ENCODE data around the gene LRFN5.

Gene LRFN5

DNA sequence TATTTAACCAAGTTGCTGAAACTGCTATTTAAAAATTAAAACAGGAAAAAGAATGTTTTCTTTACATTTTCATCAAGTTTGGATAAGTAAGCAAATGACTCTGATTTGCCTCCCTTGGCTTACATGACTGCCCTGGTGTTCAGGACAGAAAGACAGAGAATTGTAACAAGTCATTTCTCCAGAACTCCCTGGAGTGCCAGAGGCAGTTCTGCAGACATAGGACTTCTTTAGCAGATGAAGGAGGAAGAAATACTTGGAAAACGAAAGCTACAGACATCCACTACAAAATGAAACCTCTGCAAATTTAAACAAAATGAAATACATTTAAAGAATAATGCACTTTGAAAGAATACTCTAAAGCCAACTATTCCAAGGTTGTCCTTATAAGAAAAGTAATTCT is 253.9 kb downstream of the LRFN5 start:
- POLR2A ChIA-PET = no interaction called here
- CTCF ChIA-PET = no interaction called here
- no peaks in the 10 kb centered on the region for H3K36me3 ChIP-seq (ENCODE audit: control insufficient read depth in 2 of 2, insufficient read depth in 1 of 2, low read length in 2 of 2)
- H3K4me1 ChIP-seq (ENCODE audit: control insufficient read depth, insufficient read depth, low read length) = no peaks in the 10 kb centered on the region
- H3K9me3 ChIP-seq (ENCODE audit: control insufficient read depth, insufficient read depth, low read depth, low read length) = no peaks in the 10 kb centered on the region
- no peak overlapping the region for H3K4me3 ChIP-seq (ENCODE audit: low read depth, low read length)
- H3K27ac ChIP-seq (ENCODE audit: extremely low read depth, low read depth, low read length) = no peak overlapping the region
- TF ChIP-seq ZNF174 (tag by site-specific recombination; IDR thresholded peaks at IDR 0.05) = no peak
- TF ChIP-seq ZNF211 (tag by site-specific recombination; IDR thresholded peaks at IDR 0.05; ENCODE audit: low read depth) = no peak
- TF ChIP-seq ZNF658 (tag by site-specific recombination; IDR thresholded peaks at IDR 0.05) = no peak
- TF ChIP-seq ZNF610 (tag by site-specific recombination; IDR thresholded peaks at IDR 0.05; ENCODE audit: borderline replicate concordance) = no peak
- TF ChIP-seq ZNF830 (tag by site-specific recombination; IDR thresholded peaks at IDR 0.05; ENCODE audit: low read depth) = no peak
- TF ChIP-seq YY2 (tag by site-specific recombination; IDR thresholded peaks at IDR 0.05) = no peak
- TF ChIP-seq ZNF792 (tag by site-specific recombination; IDR thresholded peaks at IDR 0.05) = no peak
- TF ChIP-seq TRIM28 (IDR thresholded peaks at IDR 0.05; ENCODE audit: borderline replicate concordance, low read length) = no peak
- no peak for TF ChIP-seq OVOL3 (tag by site-specific recombination; IDR thresholded peaks at IDR 0.05)
- TF ChIP-seq, protein P1, sequence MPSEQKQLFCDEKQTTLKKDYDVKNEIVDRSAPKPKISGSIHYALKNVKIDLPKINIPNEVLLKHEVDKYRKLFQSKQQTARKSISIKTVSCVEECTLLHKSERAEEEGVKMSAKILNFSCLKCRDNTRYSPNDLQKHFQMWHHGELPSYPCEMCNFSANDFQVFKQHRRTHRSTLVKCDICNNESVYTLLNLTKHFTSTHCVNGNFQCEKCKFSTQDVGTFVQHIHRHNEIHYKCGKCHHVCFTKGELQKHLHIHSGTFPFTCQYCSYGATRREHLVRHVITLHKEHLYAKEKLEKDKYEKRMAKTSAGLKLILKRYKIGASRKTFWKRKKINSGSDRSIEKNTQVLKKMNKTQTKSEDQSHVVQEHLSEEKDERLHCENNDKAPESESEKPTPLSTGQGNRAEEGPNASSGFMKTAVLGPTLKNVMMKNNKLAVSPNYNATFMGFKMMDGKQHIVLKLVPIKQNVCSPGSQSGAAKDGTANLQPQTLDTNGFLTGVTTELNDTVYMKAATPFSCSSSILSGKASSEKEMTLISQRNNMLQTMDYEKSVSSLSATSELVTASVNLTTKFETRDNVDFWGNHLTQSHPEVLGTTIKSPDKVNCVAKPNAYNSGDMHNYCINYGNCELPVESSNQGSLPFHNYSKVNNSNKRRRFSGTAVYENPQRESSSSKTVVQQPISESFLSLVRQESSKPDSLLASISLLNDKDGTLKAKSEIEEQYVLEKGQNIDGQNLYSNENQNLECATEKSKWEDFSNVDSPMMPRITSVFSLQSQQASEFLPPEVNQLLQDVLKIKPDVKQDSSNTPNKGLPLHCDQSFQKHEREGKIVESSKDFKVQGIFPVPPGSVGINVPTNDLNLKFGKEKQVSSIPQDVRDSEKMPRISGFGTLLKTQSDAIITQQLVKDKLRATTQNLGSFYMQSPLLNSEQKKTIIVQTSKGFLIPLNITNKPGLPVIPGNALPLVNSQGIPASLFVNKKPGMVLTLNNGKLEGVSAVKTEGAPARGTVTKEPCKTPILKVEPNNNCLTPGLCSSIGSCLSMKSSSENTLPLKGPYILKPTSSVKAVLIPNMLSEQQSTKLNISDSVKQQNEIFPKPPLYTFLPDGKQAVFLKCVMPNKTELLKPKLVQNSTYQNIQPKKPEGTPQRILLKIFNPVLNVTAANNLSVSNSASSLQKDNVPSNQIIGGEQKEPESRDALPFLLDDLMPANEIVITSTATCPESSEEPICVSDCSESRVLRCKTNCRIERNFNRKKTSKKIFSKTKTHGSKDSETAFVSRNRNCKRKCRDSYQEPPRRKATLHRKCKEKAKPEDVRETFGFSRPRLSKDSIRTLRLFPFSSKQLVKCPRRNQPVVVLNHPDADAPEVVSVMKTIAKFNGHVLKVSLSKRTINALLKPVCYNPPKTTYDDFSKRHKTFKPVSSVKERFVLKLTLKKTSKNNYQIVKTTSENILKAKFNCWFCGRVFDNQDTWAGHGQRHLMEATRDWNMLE (tag by site-specific recombination; conservative IDR thresholded peaks at IDR 0.05; ENCODE audit: low read depth) = no peak
- no peak for TF ChIP-seq ZNF473 (tag by site-specific recombination; IDR thresholded peaks at IDR 0.05)
- TF ChIP-seq, protein P2, sequence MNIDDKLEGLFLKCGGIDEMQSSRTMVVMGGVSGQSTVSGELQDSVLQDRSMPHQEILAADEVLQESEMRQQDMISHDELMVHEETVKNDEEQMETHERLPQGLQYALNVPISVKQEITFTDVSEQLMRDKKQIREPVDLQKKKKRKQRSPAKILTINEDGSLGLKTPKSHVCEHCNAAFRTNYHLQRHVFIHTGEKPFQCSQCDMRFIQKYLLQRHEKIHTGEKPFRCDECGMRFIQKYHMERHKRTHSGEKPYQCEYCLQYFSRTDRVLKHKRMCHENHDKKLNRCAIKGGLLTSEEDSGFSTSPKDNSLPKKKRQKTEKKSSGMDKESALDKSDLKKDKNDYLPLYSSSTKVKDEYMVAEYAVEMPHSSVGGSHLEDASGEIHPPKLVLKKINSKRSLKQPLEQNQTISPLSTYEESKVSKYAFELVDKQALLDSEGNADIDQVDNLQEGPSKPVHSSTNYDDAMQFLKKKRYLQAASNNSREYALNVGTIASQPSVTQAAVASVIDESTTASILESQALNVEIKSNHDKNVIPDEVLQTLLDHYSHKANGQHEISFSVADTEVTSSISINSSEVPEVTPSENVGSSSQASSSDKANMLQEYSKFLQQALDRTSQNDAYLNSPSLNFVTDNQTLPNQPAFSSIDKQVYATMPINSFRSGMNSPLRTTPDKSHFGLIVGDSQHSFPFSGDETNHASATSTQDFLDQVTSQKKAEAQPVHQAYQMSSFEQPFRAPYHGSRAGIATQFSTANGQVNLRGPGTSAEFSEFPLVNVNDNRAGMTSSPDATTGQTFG (tag by site-specific recombination; IDR thresholded peaks at IDR 0.05; ENCODE audit: borderline replicate concordance) = no peak
- TF ChIP-seq ZNF26 (tag by site-specific recombination; IDR thresholded peaks at IDR 0.05) = no peak
- TF ChIP-seq ZNF302 (tag by site-specific recombination; IDR thresholded peaks at IDR 0.05; ENCODE audit: low read depth) = no peak
- no peak for TF ChIP-seq GLI2 (tag by site-specific recombination; IDR thresholded peaks at IDR 0.05; ENCODE audit: borderline replicate concordance, low read depth)
- TF ChIP-seq ZNF404 (tag by site-specific recombination; IDR thresholded peaks at IDR 0.05) = no peak
- TF ChIP-seq ZNF140 (tag by site-specific recombination; IDR thresholded peaks at IDR 0.05) = no peak

GRCh38 chr14:41865894-41866293 is 259.2 kb downstream of the LRFN5 start:
- Histone ChIP-seq H3K36me3 (ENCODE audit: control insufficient read depth in 2 of 2, insufficient read depth in 1 of 2, low read length in 2 of 2) (no peaks in the 10 kb centered on the region), H3K9me3 (ENCODE audit: control insufficient read depth, insufficient read depth, low read depth, low read length) (no peaks in the 10 kb centered on the region), H3K27ac (ENCODE audit: extremely low read depth, low read depth, low read length) (no peak overlapping the region), H3K4me3 (ENCODE audit: low read depth, low read length) (no peak overlapping the region), H3K4me1 (ENCODE audit: control insufficient read depth, insufficient read depth, low read length) (no peaks in the 10 kb centered on the region)
- no peak for TF ChIP-seq ZNF350 (tag by site-specific recombination; IDR thresholded peaks at IDR 0.05)
- TF ChIP-seq ZNF266 (tag by site-specific recombination; IDR thresholded peaks at IDR 0.05; ENCODE audit: low read depth) = no peak
- TF ChIP-seq ZNF76 (tag by site-specific recombination; IDR thresholded peaks at IDR 0.05; ENCODE audit: borderline replicate concordance, low read depth) = no peak
- no peak for TF ChIP-seq ZNF521 (tag by site-specific recombination; IDR thresholded peaks at IDR 0.05)
- TF ChIP-seq ZBTB21 (tag by site-specific recombination; IDR thresholded peaks at IDR 0.05) = no peak
- no peak for TF ChIP-seq GLI2 (tag by site-specific recombination; IDR thresholded peaks at IDR 0.05; ENCODE audit: borderline replicate concordance, low read depth)
- CTCF ChIA-PET = no interaction called here
- POLR2A ChIA-PET = no interaction called here

Data from HEK293 (cell line).